DOHH2 (cell line): Measurements from ENCODE around the gene ADAMTSL1.

ENCODE experiments used
- EZH2phosphoT487 ChIP-seq: fragments of 200-600 bp; sonication (generic); IDR thresholded peaks from 2 replicates; pipeline ENCODE4 v1.6.1; 2017; ENCODE audit warnings: borderline replicate concordance, mild to moderate bottlenecking, antibody characterized with exemption, low read length, moderate library complexity, mixed read lengths
- TF ChIP-seq, protein P1 (sequence below): fragments of 200-600 bp; sonication (generic); IDR thresholded peaks from one replicate; pipeline ENCODE4 v1.5.1; 2014; ENCODE audit warnings: antibody characterized with exemption, mild to moderate bottlenecking, low read depth, low read length; ENCODE audit not compliant: poor library complexity, severe bottlenecking

DNA sequence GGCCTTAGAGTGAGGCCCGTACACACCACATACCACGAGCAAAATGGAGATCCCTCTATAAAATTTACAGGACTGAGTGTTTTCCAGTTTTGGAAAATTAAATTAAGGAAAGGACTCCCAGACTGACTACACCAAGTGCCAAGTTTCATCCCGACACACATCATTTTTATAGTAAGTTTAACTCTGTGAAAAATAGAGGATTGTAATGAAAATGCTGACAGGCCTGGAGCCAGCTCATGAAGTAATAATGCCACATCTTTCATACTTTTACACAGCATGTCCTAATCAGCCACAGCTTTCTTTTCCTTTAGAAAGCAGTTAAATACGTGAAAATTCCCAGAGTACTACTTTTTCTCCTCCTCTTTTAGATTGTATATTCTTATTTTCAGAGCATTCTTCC, 389.8 kb downstream of the ADAMTSL1 start:
- TF ChIP-seq, protein P1, sequence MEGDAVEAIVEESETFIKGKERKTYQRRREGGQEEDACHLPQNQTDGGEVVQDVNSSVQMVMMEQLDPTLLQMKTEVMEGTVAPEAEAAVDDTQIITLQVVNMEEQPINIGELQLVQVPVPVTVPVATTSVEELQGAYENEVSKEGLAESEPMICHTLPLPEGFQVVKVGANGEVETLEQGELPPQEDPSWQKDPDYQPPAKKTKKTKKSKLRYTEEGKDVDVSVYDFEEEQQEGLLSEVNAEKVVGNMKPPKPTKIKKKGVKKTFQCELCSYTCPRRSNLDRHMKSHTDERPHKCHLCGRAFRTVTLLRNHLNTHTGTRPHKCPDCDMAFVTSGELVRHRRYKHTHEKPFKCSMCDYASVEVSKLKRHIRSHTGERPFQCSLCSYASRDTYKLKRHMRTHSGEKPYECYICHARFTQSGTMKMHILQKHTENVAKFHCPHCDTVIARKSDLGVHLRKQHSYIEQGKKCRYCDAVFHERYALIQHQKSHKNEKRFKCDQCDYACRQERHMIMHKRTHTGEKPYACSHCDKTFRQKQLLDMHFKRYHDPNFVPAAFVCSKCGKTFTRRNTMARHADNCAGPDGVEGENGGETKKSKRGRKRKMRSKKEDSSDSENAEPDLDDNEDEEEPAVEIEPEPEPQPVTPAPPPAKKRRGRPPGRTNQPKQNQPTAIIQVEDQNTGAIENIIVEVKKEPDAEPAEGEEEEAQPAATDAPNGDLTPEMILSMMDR = no peak
- TF ChIP-seq EZH2phosphoT487 = no peak
